ENCODE data around the gene CYB5R3. TPM values are rescaled to one million over a fixed set of nuclear protein-coding genes. Genes with fewer than 3 reads are reported as not detected.

CYB5R3 gene
- polyA plus RNA-seq, 1 donor = 201 TPM

GRCh38 chr22:42633013-42633412 lies 16.2 kb downstream of the CYB5R3 start:
- Histone ChIP-seq H3K27me3 (ENCODE audit: control insufficient read depth, insufficient read depth, low read length) (no peaks in the 10 kb centered on the region), H3K36me3 (ENCODE audit: control insufficient read depth, insufficient read depth, low read length) (peaks cover 72% of the 10 kb centered on the region), H3K4me1 (ENCODE audit: control insufficient read depth, insufficient read depth, low read length) (no peaks in the 10 kb centered on the region), H3K27ac (ENCODE audit: low read length) (no peak overlapping the region), H3K4me3 (ENCODE audit: low read length) (no peak overlapping the region), H3K9me3 (ENCODE audit: control insufficient read depth, low read depth, low read length) (no peaks in the 10 kb centered on the region)
- WGBS (ENCODE audit: insufficient coverage, low lambda C conversion rate) = no CpG with 5 or more reads among the region's 9 CpGs
- no peak for DNase-seq

- no peak overlapping the region for H3K4me3 ChIP-seq (ENCODE audit: low read length)
- DNase-seq = no peak
- no peaks in the 10 kb centered on the region for H3K4me1 ChIP-seq (ENCODE audit: control insufficient read depth, insufficient read depth, low read length)
- no CpG with 5 or more reads among the region's 13 CpGs for WGBS (ENCODE audit: insufficient coverage, low lambda C conversion rate)
- peaks cover 75% of the 10 kb centered on the region for H3K36me3 ChIP-seq (ENCODE audit: control insufficient read depth, insufficient read depth, low read length)
- no peaks in the 10 kb centered on the region for H3K27me3 ChIP-seq (ENCODE audit: control insufficient read depth, insufficient read depth, low read length)
- H3K9me3 ChIP-seq (ENCODE audit: control insufficient read depth, low read depth, low read length) = no peaks in the 10 kb centered on the region
- H3K27ac ChIP-seq (ENCODE audit: low read length) = no peak overlapping the region
These were observed 17.1 kb downstream of the CYB5R3 start for GRCh38 chr22:42632096-42632495.

- Histone ChIP-seq H3K4me3 (ENCODE audit: low read length) (no peak overlapping the region), H3K27me3 (ENCODE audit: control insufficient read depth, insufficient read depth, low read length) (no peaks in the 10 kb centered on the region), H3K36me3 (ENCODE audit: control insufficient read depth, insufficient read depth, low read length) (peaks cover 79% of the 10 kb centered on the region), H3K4me1 (ENCODE audit: control insufficient read depth, insufficient read depth, low read length) (no peaks in the 10 kb centered on the region), H3K27ac (ENCODE audit: low read length) (no peak overlapping the region), H3K9me3 (ENCODE audit: control insufficient read depth, low read depth, low read length) (no peaks in the 10 kb centered on the region)
- WGBS (ENCODE audit: insufficient coverage, low lambda C conversion rate) = no CpG with 5 or more reads among the region's 28 CpGs
- no peak for DNase-seq
These were observed 18.1 kb downstream of the CYB5R3 start for GRCh38 chr22:42630901-42631602.

- H3K27me3 ChIP-seq (ENCODE audit: control insufficient read depth, insufficient read depth, low read length) = no peaks in the 10 kb centered on the region
- 100% methylated on average over 1 of the region's 18 CpGs for WGBS (ENCODE audit: insufficient coverage, low lambda C conversion rate)
- H3K4me3 ChIP-seq (ENCODE audit: low read length) = no peak overlapping the region
- peaks cover 76% of the 10 kb centered on the region for H3K36me3 ChIP-seq (ENCODE audit: control insufficient read depth, insufficient read depth, low read length)
- H3K4me1 ChIP-seq (ENCODE audit: control insufficient read depth, insufficient read depth, low read length) = no peaks in the 10 kb centered on the region
- DNase-seq = no peak
- no peak overlapping the region for H3K27ac ChIP-seq (ENCODE audit: low read length)
- H3K9me3 ChIP-seq (ENCODE audit: control insufficient read depth, low read depth, low read length) = no peaks in the 10 kb centered on the region
These were observed 19.0 kb downstream of the CYB5R3 start for GRCh38 chr22:42630211-42630610.

GRCh38 chr22:42627981-42628380 lies 21.2 kb downstream of the CYB5R3 start:
- Histone ChIP-seq H3K36me3 (ENCODE audit: control insufficient read depth, insufficient read depth, low read length) (peaks cover 84% of the 10 kb centered on the region), H3K27ac (ENCODE audit: low read length) (no peak overlapping the region), H3K4me1 (ENCODE audit: control insufficient read depth, insufficient read depth, low read length) (peaks cover 9% of the 10 kb centered on the region), H3K4me3 (ENCODE audit: low read length) (no peak overlapping the region), H3K27me3 (ENCODE audit: control insufficient read depth, insufficient read depth, low read length) (no peaks in the 10 kb centered on the region), H3K9me3 (ENCODE audit: control insufficient read depth, low read depth, low read length) (peaks cover 2% of the 10 kb centered on the region)
- DNase-seq = no peak
- no CpG with 5 or more reads among the region's 9 CpGs for WGBS (ENCODE audit: insufficient coverage, low lambda C conversion rate)

GRCh38 chr22:42626951-42627625 lies 22.1 kb downstream of the CYB5R3 start:
- peaks cover 85% of the 10 kb centered on the region for H3K36me3 ChIP-seq (ENCODE audit: control insufficient read depth, insufficient read depth, low read length)
- no peaks in the 10 kb centered on the region for H3K27me3 ChIP-seq (ENCODE audit: control insufficient read depth, insufficient read depth, low read length)
- H3K9me3 ChIP-seq (ENCODE audit: control insufficient read depth, low read depth, low read length) = peaks cover 2% of the 10 kb centered on the region
- H3K4me3 ChIP-seq (ENCODE audit: low read length) = no peak overlapping the region
- no peak overlapping the region for H3K27ac ChIP-seq (ENCODE audit: low read length)
- DNase-seq = no peak
- H3K4me1 ChIP-seq (ENCODE audit: control insufficient read depth, insufficient read depth, low read length) = peaks cover 11% of the 10 kb centered on the region
- WGBS (ENCODE audit: insufficient coverage, low lambda C conversion rate) = no CpG with 5 or more reads among the region's 25 CpGs

- whole genome bisulfite sequencing (ENCODE audit: insufficient coverage, low lambda C conversion rate) = no CpG with 5 or more reads among the region's 7 CpGs
- H3K4me3 ChIP-seq (ENCODE audit: low read length) = no peak overlapping the region
These were observed 22.8 kb downstream of the CYB5R3 start for GRCh38 chr22:42626431-42626830.

GRCh38 chr22:42625416-42625815 lies 23.8 kb downstream of the CYB5R3 start:
- WGBS (ENCODE audit: insufficient coverage, low lambda C conversion rate) = no CpG with 5 or more reads among the region's 15 CpGs

More at GRCh38 chr22:42626431-42626830, 22.8 kb downstream of the CYB5R3 start:
- Histone ChIP-seq H3K36me3 (ENCODE audit: control insufficient read depth, insufficient read depth, low read length) (peaks cover 79% of the 10 kb centered on the region), H3K4me1 (ENCODE audit: control insufficient read depth, insufficient read depth, low read length) (peaks cover 11% of the 10 kb centered on the region), H3K9me3 (ENCODE audit: control insufficient read depth, low read depth, low read length) (peaks cover 2% of the 10 kb centered on the region), H3K27me3 (ENCODE audit: control insufficient read depth, insufficient read depth, low read length) (no peaks in the 10 kb centered on the region), H3K27ac (ENCODE audit: low read length) (no peak overlapping the region)
- no peak for DNase-seq

GRCh38 chr22:42624551-42625106 lies 24.6 kb downstream of the CYB5R3 start:
- H3K4me1 ChIP-seq (ENCODE audit: control insufficient read depth, insufficient read depth, low read length) = peaks cover 11% of the 10 kb centered on the region
- no peak for DNase-seq
- no peak overlapping the region for H3K4me3 ChIP-seq (ENCODE audit: low read length)
- H3K9me3 ChIP-seq (ENCODE audit: control insufficient read depth, low read depth, low read length) = peaks cover 2% of the 10 kb centered on the region
- H3K27ac ChIP-seq (ENCODE audit: low read length) = no peak overlapping the region
- no peaks in the 10 kb centered on the region for H3K27me3 ChIP-seq (ENCODE audit: control insufficient read depth, insufficient read depth, low read length)
- H3K36me3 ChIP-seq (ENCODE audit: control insufficient read depth, insufficient read depth, low read length) = peaks cover 74% of the 10 kb centered on the region
- no CpG with 5 or more reads among the region's 12 CpGs for WGBS (ENCODE audit: insufficient coverage, low lambda C conversion rate)

More at GRCh38 chr22:42625416-42625815, 23.8 kb downstream of the CYB5R3 start:
- DNase-seq = no peak
- peaks cover 72% of the 10 kb centered on the region for H3K36me3 ChIP-seq (ENCODE audit: control insufficient read depth, insufficient read depth, low read length)
- peaks cover 11% of the 10 kb centered on the region for H3K4me1 ChIP-seq (ENCODE audit: control insufficient read depth, insufficient read depth, low read length)
- H3K9me3 ChIP-seq (ENCODE audit: control insufficient read depth, low read depth, low read length) = peaks cover 2% of the 10 kb centered on the region
- H3K27ac ChIP-seq (ENCODE audit: low read length) = no peak overlapping the region
- no peak overlapping the region for H3K4me3 ChIP-seq (ENCODE audit: low read length)
- no peaks in the 10 kb centered on the region for H3K27me3 ChIP-seq (ENCODE audit: control insufficient read depth, insufficient read depth, low read length)

- no peaks in the 10 kb centered on the region for H3K27me3 ChIP-seq (ENCODE audit: control insufficient read depth, insufficient read depth, low read length)
- peak overlapping the region; percentile 16 for H3K27ac ChIP-seq (ENCODE audit: low read length)
- H3K36me3 ChIP-seq (ENCODE audit: control insufficient read depth, insufficient read depth, low read length) = peaks cover 74% of the 10 kb centered on the region
- no peak overlapping the region for H3K4me3 ChIP-seq (ENCODE audit: low read length)
- H3K4me1 ChIP-seq (ENCODE audit: control insufficient read depth, insufficient read depth, low read length) = peaks cover 11% of the 10 kb centered on the region
- no peak for DNase-seq
- 67% methylated on average over 3 of the region's 29 CpGs for WGBS (ENCODE audit: insufficient coverage, low lambda C conversion rate)
- peaks cover 2% of the 10 kb centered on the region for H3K9me3 ChIP-seq (ENCODE audit: control insufficient read depth, low read depth, low read length)
These were observed 25.3 kb downstream of the CYB5R3 start for GRCh38 chr22:42623756-42624441.

All from large intestine (tissue), 3 donors.